ENCODE results near the gene B3GNT7.
"Not testable (repeated sequence)": the region's sequence is repeated elsewhere in the genome, so short reads cannot be mapped to it uniquely, and the experiment has no call there.

The B3GNT7 gene

DNA sequence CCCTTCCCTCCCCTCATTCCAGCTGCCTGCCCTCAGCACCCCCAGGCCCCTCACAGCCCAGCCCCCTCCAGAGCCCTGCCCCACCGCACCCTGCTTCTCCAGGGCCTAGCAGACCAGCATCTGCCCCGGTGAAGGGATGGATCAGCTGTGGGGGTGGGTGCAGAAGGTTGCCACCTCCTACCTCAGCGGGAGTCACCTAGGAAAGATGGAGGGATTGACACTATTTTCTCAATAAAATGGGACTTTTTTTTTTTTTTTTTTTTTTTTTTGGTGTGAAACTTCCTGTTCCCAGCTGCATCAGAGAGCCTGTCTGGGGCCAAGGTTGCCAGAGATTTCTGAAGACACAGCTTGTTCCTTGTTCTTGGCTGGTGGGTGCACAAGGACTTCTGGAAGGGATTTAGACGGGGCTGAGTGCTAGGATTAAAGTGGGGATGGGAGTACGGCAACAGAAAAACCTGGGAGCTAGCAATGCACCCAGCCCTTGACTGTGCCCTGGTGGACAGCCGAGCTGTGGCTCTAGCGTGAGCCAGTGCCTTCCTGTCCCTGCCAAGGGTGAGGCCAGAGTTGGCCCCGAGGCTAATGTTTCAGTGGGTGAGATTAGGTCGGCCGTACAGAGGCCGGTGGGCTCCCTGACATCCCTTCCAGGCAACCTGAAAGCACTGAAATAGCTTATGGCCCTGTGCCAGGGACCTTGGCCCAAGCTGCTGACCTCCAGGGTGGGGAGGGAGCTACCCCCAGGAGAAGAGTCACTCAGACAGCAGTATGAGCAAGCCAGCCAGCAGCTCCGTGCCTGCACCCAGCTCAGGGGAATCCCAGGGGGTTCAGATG lies 4.6 kb downstream of the B3GNT7 start:
- DNase-seq = no peak
- no peak overlapping the region for H3K27ac Mint-ChIP-seq

DNA sequence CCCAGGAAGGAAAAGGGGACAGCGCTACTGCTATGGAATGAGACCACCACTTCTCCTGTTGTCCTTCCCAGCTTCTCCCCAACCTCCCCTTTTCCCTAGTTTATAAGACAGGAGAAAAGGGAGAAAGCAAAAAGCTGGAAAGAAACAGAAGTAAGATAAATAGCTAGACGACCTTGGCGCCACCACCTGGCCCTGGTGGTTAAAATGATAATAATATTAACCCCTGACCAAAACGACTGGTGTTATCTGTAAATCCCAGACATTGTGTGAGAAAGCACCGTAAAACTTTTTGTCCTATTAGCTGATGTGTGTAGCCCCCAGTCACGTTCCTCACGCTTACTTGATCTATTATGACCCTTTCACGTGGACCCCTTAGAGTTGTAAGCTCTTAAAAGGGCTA lies 5.2 kb downstream of the B3GNT7 start:
- not testable (repeated sequence) for H3K36me3 Mint-ChIP-seq (ENCODE audit: low read depth); H3K9me3 Mint-ChIP-seq; H3K27ac Mint-ChIP-seq; H3K4me3 Mint-ChIP-seq; DNase-seq
- peaks cover 43% of the 10 kb centered on the region for H3K4me1 Mint-ChIP-seq
- peaks cover 26% of the 10 kb centered on the region for H3K27me3 Mint-ChIP-seq (ENCODE audit: low read depth, poor library complexity)

More for the DNA sequence above, 4.6 kb downstream of the B3GNT7 start:
- Mint-ChIP-seq H3K4me1 (peaks cover 38% of the 10 kb centered on the region), H3K36me3 (ENCODE audit: low read depth) (no peaks in the 10 kb centered on the region), H3K27me3 (ENCODE audit: low read depth, poor library complexity) (peaks cover 28% of the 10 kb centered on the region), H3K9me3 (no peaks in the 10 kb centered on the region), H3K4me3 (no peak overlapping the region)
- TF ChIP-seq, protein P1, sequence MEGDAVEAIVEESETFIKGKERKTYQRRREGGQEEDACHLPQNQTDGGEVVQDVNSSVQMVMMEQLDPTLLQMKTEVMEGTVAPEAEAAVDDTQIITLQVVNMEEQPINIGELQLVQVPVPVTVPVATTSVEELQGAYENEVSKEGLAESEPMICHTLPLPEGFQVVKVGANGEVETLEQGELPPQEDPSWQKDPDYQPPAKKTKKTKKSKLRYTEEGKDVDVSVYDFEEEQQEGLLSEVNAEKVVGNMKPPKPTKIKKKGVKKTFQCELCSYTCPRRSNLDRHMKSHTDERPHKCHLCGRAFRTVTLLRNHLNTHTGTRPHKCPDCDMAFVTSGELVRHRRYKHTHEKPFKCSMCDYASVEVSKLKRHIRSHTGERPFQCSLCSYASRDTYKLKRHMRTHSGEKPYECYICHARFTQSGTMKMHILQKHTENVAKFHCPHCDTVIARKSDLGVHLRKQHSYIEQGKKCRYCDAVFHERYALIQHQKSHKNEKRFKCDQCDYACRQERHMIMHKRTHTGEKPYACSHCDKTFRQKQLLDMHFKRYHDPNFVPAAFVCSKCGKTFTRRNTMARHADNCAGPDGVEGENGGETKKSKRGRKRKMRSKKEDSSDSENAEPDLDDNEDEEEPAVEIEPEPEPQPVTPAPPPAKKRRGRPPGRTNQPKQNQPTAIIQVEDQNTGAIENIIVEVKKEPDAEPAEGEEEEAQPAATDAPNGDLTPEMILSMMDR (IDR thresholded peaks at IDR 0.05) = no peak

DNA sequence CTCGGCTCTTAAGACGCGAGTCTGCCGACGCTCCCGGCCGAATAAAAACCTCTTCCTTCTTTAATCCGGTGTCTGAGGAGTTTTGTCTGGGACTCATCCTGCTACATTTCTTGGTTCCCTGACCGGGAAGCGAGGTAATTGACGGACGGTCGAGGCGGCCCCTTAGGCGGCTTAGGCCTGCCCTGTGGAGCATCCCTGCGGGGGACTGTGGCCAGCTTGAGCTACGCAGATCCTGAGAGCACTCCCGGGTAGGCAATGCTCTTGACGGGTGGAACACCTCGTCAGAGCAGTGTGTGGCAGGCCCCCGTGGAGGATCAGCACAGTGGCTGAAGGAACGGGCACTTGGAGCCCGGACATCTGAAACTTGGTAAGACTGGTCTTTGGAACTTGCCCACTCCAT lies 5.6 kb downstream of the B3GNT7 start:
- not testable (repeated sequence) for H3K36me3 Mint-ChIP-seq (ENCODE audit: low read depth); H3K4me3 Mint-ChIP-seq; DNase-seq; H3K27ac Mint-ChIP-seq; H3K9me3 Mint-ChIP-seq
- Mint-ChIP-seq H3K4me1 (peaks cover 43% of the 10 kb centered on the region), H3K27me3 (ENCODE audit: low read depth, poor library complexity) (peaks cover 26% of the 10 kb centered on the region)

DNA sequence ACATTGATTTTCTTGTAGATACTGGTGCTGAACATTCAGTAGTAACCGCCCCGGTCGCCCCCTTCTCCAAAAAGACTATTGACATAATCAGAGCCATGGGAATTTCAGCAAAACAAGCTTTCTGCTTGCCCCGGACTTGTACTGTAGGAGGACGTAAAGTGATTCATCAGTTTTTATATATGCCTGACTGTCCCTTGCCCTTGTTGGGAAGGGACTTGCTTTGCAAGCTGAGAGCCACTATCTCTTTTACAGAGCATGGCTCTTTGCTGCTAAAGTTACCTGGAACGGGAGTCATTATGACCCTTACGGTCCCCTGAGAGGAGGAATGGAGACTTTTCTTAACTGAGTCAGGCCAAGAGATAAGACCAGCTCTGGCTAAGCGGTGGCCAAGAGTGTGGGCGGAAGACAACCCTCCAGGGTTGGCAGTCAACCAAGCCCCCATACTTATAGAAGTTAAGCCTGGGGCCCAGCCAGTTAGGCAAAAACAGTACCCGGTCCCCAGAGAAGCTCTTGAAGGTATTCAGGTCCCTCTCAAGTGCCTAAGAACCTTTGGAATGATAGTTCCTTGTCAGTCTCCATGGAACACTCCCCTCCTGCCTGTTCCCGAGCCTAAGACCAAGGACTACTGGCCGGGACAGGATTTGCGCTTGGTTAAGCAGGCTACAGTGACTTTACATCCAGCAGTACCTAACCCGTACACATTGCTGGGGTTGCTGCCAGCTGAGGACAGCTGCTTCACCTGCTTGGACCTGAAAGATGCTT lies 8.1 kb downstream of the B3GNT7 start:
- not testable (repeated sequence) for H3K27ac Mint-ChIP-seq; H3K27me3 Mint-ChIP-seq (ENCODE audit: low read depth, poor library complexity); DNase-seq

DNA sequence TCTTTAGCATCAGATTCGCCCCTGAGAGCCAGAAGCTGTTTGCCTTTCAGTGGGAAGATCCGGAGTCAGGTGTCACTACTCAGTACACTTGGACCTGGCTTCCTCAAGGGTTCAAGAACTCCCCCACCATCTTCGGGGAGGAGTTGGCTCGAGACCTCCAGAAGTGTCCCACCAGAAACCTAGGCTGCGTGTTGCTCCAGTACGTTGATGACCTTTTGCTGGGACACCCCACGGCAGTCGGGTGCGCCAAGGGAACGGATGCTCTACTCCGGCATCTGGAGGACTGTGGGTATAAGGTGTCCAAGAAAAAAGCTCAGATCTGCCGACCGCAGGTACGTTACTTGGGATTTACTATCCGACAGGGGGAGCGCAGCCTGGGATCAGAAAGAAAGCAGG lies 8.7 kb downstream of the B3GNT7 start:
- H3K36me3 Mint-ChIP-seq (ENCODE audit: low read depth); H3K9me3 Mint-ChIP-seq; H3K27me3 Mint-ChIP-seq (ENCODE audit: low read depth, poor library complexity); H3K4me3 Mint-ChIP-seq; DNase-seq; H3K27ac Mint-ChIP-seq: not testable (repeated sequence)
- H3K4me1 Mint-ChIP-seq = peaks cover 43% of the 10 kb centered on the region

More for the DNA sequence above, 8.1 kb downstream of the B3GNT7 start:
- H3K4me3 Mint-ChIP-seq; H3K36me3 Mint-ChIP-seq (ENCODE audit: low read depth); H3K9me3 Mint-ChIP-seq: not testable (repeated sequence)
- peaks cover 43% of the 10 kb centered on the region for H3K4me1 Mint-ChIP-seq

DNA sequence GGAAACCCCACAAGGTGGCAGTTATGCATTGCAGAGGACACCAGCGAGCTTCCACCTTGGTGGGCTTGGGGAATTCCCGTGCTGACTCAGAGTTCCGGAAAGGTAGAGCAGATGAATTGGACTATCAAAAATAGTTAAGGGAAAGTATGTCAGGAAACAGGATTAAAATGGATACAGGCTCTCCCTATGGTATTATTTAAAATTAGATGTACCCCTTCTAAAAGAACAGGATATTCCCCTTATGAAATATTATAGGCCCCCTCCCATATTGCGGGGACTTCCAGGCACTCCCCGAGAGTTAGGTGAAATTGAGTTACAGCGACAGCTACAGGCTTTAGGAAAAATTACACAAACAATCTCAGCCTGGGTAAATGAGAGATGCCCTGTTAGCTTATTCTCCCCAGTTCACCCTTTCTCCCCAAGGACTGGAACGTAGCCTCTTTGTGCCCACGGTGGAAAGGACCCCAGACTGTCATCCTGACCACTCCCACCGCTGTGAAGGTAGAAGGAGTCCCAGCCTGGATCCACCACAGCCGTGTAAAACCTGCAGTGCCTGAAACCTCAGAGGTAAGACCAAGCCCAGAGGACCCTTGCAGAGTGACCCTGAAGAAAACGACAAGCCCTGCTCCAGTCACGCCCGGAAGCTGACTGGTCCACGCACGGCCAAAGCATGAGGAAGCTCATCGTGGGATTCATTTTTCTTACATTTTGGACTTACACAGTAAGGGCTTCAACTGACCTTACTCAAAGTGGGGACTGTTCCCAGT lies 10.3 kb downstream of the B3GNT7 start:
- not testable (repeated sequence) for H3K27ac Mint-ChIP-seq; H3K36me3 Mint-ChIP-seq (ENCODE audit: low read depth); H3K27me3 Mint-ChIP-seq (ENCODE audit: low read depth, poor library complexity); DNase-seq; H3K4me3 Mint-ChIP-seq
- H3K4me1 Mint-ChIP-seq = peaks cover 33% of the 10 kb centered on the region
- TF ChIP-seq, protein P1 (IDR thresholded peaks at IDR 0.05) = peak; percentile 64
- peaks cover 17% of the 10 kb centered on the region for H3K9me3 Mint-ChIP-seq

DNA sequence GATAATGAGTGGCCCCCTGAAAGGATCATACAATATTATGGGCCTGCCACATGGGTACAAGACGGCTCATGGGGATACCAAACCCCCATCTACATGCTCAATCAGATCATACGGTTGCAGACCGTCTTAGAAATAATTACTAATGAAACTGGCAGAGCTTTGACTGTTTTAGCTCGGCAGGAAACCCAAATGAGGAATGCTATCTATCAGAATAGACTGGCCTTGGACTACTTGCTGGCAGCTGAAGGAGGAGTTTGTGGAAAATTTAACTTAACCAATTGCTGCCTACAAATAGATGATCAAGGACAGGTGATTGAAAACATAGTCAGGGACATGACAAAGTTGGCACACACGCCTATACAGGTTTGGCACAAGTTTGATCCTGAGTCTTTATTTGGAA lies 12.2 kb downstream of the B3GNT7 start:
- DNase-seq; H3K4me3 Mint-ChIP-seq; H3K36me3 Mint-ChIP-seq (ENCODE audit: low read depth); H3K27ac Mint-ChIP-seq: not testable (repeated sequence)
- peaks cover 11% of the 10 kb centered on the region for H3K27me3 Mint-ChIP-seq (ENCODE audit: low read depth, poor library complexity)
- H3K9me3 Mint-ChIP-seq = peaks cover 27% of the 10 kb centered on the region
- peaks cover 31% of the 10 kb centered on the region for H3K4me1 Mint-ChIP-seq

DNA sequence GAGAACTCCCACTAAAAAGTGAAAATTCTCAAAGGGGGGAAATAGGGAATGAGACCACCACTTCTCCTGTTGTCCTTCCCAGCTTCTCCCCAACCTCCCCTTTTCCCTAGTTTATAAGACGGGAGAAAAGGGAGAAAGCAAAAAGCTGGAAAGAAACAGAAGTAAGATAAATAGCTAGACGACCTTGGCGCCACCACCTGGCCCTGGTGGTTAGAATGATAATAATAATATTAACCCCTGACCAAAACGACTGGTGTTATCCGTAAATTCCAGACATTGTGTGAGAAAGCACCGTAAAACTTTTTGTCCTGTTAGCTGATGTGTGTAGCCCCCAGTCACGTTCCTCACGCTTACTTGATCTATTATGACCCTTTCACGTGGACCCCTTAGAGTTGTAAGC lies 12.8 kb downstream of the B3GNT7 start:
- H3K36me3 Mint-ChIP-seq (ENCODE audit: low read depth); H3K4me3 Mint-ChIP-seq; DNase-seq; H3K27ac Mint-ChIP-seq: not testable (repeated sequence)
- Mint-ChIP-seq H3K4me1 (peaks cover 25% of the 10 kb centered on the region), H3K9me3 (peaks cover 27% of the 10 kb centered on the region), H3K27me3 (ENCODE audit: low read depth, poor library complexity) (peaks cover 11% of the 10 kb centered on the region)

All from nephron progenitor cell (in vitro differentiated cells).